HG03097 (cell line): ENCODE data around the gene VASH2.
"Not testable (repeated sequence)": the region's sequence is repeated elsewhere in the genome, so short reads cannot be mapped to it uniquely, and the experiment has no call there.

ENCODE experiments used
- ATAC-seq: cut with Tn5 transposase; IDR thresholded peaks from one replicate; pipeline ENCODE4 v1.9.1; 2021; ENCODE audit not compliant: unreplicated experiment, low FRiP score

The VASH2 gene

GRCh38 chr1:212954514-212954913 is 4.2 kb downstream of the VASH2 start:
- ATAC-seq, result no peak

- ATAC-seq, result no peak
These were observed 4.8 kb downstream of the VASH2 start for GRCh38 chr1:212955098-212955497.

DNA sequence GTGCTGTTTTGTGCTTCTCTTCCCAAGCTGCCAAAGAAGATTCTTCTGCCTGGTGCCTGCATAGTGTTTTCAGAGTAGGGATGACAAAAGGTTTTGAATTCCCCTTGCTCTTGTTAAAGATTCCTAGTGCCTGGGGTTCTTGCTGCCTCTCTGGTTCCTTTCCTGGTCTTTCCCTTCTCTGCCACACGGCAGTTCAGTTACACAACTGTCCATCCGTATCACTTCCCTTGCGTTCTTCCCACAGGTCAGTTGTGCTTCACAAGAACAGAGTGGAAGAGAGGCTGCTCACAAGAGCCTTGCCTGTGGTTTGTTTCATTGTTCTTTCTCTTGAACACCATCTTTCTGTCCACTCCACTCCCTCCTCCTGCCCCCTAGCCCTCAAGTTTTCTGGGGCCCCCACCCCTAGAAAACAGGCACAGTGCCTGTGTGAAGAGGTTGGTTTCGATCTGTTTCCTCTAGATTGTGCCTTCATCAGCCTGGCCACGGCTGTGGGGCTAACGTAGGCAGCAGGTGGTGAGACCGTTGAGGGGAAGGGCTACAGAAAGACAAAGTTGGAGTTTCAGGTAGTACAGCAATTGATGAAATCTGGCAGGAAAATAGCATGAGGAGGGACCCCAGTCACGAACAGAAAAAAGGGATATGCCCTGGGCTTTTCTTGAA is 5.8 kb downstream of the VASH2 start:
- ATAC-seq, result no peak

DNA sequence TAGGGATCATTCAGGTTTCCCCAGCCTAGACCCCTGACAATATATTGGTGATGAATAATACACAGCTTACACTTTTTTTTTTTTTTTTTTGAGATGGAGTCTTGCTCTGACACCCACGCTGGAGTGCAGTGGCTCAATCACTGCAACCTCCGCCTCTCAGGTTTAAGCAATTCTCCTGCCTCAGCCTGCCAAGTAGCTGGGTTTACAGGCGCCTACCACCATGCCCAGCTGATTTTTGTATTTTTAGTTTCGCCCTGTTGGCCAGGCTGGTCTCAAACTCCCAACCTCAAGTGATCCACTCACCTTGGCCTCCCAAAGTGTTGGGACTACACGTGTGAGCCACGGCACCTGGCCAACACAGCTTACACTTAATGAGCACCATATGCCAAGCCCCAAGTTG is 7.2 kb downstream of the VASH2 start:
- ATAC-seq, result no peak

GRCh38 chr1:212958175-212958574 is 7.8 kb downstream of the VASH2 start:
- no peak for ATAC-seq

DNA sequence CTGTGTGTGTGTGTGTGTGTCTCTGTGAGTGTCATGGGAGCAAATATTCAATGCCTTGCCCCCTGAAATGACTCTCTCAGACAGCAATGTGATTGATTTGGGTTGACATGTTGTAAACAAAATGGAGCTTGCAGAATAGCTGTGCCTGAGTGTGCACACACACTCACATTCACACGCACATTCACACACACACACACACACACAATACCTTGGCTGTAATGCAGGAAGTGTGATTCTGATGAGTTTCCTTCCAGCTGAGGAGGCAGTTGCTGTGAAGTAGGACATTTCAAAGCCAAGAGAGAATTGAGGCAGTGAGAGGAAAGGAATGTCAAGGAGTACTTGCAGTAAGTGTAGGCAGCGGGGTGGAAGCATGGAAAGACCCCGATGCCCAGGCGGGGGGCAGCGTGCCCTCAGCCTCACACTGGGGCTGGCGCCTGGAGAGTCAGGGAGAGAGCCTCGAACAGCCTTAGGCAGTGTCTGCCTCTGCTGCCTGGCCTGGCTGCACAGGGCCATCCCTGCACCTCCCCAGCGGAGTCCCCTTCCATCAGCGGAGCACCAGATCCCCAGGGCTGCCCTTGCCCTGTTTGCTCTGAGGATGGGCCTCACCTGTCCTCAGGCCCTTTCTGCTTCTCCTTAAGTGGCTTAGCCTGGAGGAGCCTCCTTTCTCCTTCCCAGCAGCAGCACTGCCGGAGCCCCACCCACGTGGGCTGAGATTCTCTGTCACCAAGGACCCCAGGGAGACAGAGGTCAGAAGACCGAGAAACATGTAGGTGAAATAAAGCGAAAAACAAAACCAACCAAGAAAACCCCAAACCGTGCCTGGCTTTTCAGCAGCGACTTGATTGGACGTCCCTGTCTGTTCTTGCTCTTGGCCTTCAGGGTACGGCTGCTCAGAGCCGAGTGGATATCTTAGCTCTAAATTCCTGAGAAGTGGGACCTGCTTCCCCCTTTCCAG is 9.2 kb downstream of the VASH2 start:
- peak; percentile 40 for ATAC-seq

- no peak for ATAC-seq
These were observed 10.6 kb downstream of the VASH2 start for GRCh38 chr1:212960932-212961331.

DNA sequence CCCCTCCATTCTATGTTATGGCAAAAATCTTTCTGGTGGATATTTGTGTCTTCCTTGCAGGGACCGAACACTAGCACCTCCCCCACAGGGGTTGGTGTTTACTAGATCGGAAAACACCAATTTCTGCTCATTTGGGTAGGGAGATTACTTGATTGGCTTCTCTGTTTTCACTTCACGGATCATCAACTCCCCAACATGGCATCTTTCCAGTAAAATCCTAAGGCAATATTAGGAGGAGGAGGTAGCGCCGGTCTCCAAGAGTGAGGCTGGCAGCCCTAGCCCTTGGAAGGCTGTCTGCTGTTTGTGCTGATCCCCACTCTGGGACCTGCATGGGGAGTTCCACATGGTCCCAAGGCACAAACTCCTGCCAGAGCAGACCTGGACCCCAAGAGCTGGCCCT is 12.2 kb downstream of the VASH2 start:
- no peak for ATAC-seq

DNA sequence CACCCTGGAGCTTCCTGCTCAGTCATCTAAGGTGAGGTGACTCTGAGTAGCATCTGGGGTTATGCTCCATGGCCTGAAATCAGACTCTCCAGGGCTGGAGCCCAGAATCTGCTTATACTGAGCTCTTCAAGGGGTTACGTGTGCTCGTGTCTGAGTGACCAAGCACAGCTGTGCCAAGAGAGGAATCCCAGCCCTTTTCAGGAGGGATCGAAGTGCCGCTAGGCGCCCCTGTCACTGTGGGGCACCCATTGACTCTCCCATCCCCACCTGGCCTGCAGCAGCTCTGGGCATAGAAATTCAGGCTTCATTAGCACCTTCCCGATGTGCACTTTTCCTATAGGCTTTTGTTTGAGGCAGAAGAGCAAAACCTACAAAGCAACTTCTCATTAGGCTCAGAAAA is 13.8 kb downstream of the VASH2 start:
- no peak for ATAC-seq

DNA sequence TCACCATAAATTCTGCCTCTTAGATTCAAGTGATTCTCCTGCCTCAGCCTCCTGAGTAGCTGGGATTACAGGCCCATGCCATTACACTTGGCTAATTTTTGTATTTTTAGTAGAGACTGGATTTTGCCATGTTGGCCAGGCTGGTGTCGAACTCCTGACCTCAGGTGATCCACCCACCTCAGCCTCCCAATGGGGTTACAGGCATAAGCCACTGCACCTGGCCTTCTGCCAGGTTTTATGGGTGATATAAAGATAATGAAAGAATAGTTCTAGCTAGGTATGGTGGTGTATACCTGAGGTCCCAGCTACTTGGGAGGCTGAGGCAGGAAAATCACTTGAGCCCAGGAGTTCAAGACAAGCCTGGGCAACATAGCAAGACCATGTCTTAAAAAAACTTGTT is 14.7 kb downstream of the VASH2 start:
- not testable (repeated sequence) for ATAC-seq

- ATAC-seq, result no peak
These were observed 16.3 kb downstream of the VASH2 start for GRCh38 chr1:212966616-212967015.

- ATAC-seq, result no peak
These were observed 17.5 kb downstream of the VASH2 start for GRCh38 chr1:212967801-212968200.

GRCh38 chr1:212968368-212968863 is 18.1 kb downstream of the VASH2 start:
- ATAC-seq, result no peak

DNA sequence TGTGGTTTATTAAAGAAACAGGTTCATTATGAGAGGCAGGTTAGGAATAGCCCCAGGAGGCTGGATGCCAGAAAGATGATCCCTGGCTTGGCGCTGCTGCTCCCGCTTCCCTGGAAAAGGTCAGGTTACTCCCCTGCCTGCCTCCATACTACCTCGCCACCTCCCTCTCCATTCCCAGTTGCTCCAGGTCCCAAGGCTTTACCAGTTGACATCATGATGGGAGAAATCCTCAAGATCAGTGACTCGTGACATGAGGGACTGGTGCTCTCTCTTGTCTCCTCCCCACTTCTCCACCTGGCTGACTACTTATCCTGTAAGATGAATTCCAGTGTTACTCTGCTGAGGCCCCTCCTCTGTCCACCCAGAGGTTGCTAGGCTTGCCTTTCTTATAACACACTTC is 19.7 kb downstream of the VASH2 start:
- ATAC-seq, result no peak

DNA sequence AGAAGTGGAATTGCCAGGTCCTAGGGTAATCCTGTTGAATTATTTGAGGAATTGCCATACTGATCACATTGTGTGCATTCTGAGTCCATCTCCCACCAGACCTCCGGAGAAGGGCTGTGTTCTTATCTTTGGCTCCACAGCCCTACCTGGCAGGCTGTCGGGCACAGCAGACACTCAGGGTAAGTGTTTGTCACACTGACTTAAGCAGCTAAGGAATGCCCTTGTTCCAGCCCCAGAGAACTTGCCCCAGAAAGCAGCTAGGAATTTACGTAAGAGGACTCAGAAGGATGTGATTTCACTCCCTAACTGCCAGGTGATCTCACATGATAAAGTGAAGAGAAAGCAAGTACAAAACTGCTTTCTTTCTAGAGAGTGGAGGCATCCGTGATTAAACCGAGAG is 21.0 kb downstream of the VASH2 start:
- ATAC-seq, result no peak

DNA sequence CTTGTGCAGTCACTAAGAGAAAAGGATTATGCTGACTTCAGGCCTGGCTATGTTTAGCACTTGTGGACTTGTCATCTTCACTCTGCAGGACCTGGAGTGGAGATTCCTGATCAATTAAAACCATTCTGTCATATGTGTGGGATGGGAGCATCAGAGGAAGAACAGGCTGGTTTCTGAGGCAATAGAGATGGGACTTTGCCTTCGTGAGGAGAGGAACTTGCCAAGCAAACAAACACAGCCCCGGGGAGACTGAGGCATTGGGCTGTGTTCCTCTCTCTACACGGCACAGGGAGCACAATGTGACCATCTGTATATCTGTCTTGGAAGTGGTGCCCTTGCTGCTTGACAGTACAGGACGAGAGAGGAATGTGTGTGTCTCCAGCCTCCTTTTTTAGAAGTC is 23.1 kb downstream of the VASH2 start:
- ATAC-seq, result no peak

GRCh38 chr1:212973899-212974298 is 23.6 kb downstream of the VASH2 start:
- ATAC-seq, result no peak

DNA sequence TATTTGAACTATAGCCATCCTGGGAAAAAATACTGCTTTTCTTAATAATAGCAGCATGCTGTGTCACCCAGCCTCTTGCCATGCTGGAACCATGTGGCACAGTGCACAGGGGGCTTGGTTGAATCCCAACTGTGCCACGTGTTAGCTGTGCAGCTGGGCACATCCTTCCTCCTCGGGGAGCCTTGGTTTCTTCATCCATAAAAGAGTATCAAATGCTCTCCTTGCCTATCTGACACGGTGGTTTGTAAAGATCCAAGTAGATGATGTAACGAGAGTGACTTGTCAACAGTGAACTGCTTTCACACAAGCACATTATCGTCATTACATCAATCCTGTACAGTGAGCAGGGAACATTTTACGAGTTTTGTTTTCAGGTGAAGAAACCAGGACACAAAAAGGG is 24.4 kb downstream of the VASH2 start:
- no peak for ATAC-seq

DNA sequence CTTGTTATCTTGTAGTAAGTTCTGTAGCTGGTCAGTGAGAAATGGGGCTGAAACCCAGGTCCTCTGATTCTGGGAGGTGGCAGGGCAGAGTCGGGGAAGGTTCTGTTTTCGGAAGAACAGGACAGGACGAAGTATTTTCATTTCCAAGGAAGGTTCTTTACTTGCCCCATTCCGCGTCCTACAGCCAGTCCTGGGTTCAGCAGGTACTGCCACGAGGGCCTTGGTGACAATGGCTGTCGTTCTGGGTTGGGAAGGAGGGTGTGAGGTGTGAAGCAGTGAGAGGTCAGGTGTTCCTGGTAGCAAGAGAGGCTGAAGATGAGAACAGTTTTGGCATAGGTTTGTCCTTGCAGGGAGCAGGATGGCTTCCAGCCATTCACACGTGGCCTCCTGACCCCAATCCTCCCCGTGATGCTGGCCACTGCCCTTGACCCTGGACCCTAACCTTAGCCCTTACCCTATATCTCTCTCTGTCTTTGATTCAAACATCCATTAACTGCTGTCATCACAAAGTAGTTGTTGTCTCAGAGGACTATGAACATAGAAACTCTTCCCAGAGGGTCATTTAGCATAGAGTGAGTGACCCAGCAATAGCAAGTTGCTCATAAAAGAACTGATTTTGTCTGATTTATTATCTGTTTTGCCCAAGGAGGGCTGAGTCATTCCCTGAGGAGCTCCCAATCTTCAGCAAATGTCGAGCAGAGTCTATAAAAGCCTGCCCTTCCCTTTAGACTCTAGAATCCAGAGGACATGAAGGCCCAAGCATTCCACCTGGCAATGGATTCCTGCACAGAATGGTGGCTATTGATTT is 25.0 kb downstream of the VASH2 start:
- no peak for ATAC-seq

DNA sequence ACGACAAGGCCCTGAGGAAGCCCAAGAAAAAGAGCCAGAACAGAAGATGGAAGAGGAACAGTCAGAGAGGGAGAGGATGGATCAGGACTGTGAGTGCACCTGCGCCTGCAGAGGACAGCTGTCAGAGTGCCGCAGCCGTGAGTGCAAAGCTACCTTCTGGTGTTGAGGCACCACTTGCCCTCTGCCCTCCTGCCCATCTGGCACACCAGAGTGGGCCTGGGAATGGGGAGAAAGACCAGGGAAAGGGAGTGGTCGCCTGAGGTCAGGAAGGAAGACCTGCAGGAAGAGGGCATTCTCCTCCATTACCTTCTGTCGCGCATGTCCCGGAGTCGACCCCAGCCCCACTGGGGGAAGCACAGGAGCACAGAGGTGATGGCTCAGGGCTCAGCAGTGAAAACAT is 26.2 kb downstream of the VASH2 start:
- no peak for ATAC-seq
